SJCRH30 (cell line): ENCODE results near the gene SHOC1. TPM values are rescaled to one million over a fixed set of nuclear protein-coding genes. Genes with fewer than 3 reads are reported as not detected.
A peak's percentile ranks its signal among the peaks of the same experiment; 100 is the strongest.

Source experiments
- DNase-seq, 2 experiments: peaks; one replicate each; pipeline ENCODE4 v3.0.0-alpha.2; 2015 to 2020
- H3K27ac ChIP-seq: fragments of 250-450 bp; sonication (Bioruptor Pico); 2 replicates; pipeline ENCODE4 v1.5.1; 2020; ENCODE audit warnings: mild to moderate bottlenecking, moderate library complexity
- H3K27me3 ChIP-seq: fragments of 250-450 bp; sonication (Bioruptor Pico); 2 replicates; pipeline ENCODE4 v1.5.1; 2020; ENCODE audit warnings: mild to moderate bottlenecking, moderate library complexity
- H3K36me3 ChIP-seq: fragments of 250-450 bp; sonication (Bioruptor Pico); 2 replicates; pipeline ENCODE4 v1.5.1; 2020; ENCODE audit warnings: mild to moderate bottlenecking, moderate library complexity
- H3K4me1 ChIP-seq: fragments of 250-450 bp; sonication (Bioruptor Pico); 2 replicates; pipeline ENCODE4 v1.5.1; 2020; ENCODE audit warnings: mild to moderate bottlenecking, moderate library complexity
- H3K4me3 ChIP-seq: fragments of 250-450 bp; sonication (Bioruptor Pico); 2 replicates; pipeline ENCODE4 v1.5.1; 2020; ENCODE audit warnings: mild to moderate bottlenecking, moderate library complexity
- H3K9me3 ChIP-seq: fragments of 250-450 bp; sonication (Bioruptor Pico); replicated peaks from 2 replicates; pipeline ENCODE4 v1.5.1; 2020; ENCODE audit warnings: mild to moderate bottlenecking, moderate library complexity
- total RNA-seq: library from RNA; depleted of rRNA; stranded (reverse); fragments of >200 nt; shearing (Covaris generic); gene quantifications from 2 replicates; pipeline ENCODE4 v1.2.3, GENCODE V29; 2014; rRNA removed

Gene SHOC1
- total RNA-seq, 1 experiment from 2014 or later, result 0.85 TPM

GRCh38 chr9:111789881-111790280, 4.9 kb downstream of the SHOC1 start:
- H3K4me3 ChIP-seq, result no peak overlapping the region
- DNase-seq, result no peak
- H3K27ac ChIP-seq, result no peak overlapping the region
- peaks cover 10% of the 10 kb centered on the region for H3K4me1 ChIP-seq
- no peaks in the 10 kb centered on the region for H3K36me3 ChIP-seq
- H3K9me3 ChIP-seq, result peaks cover 10% of the 10 kb centered on the region; the same call in 1 of the 2 replicates
- H3K27me3 ChIP-seq, result no peaks in the 10 kb centered on the region

GRCh38 chr9:111783857-111784256, 10.9 kb downstream of the SHOC1 start:
- Histone ChIP-seq H3K4me3 (no peak overlapping the region), H3K36me3 (no peaks in the 10 kb centered on the region), H3K27ac (peak overlapping the region; percentile 45), H3K27me3 (no peaks in the 10 kb centered on the region), H3K4me1 (peaks cover 31% of the 10 kb centered on the region), H3K9me3 (peaks cover 10% of the 10 kb centered on the region; the same call in 1 of the 2 replicates)
- DNase-seq, result peak; percentile 79 to 85

DNA sequence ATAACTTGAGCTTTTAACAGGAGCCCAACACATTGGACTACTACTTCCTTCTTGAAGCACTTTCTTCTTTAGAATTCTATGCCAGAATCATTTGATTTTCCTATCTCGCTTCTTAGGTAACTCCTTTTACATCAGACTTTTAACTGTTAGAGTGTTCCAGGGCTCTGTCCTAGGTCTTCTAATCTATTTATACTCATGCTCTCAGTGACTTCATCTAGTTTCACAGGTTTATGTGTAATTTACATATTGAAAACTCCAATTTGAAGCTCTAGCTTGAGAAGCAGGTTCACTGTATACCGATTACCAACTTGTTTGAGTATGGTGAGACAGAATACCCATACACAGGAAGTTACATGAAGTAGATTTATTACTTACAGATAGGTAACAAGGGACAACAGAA, 11.3 kb downstream of the SHOC1 start:
- peaks cover 31% of the 10 kb centered on the region for H3K4me1 ChIP-seq
- H3K27ac ChIP-seq, result peak overlapping the region; percentile 45
- H3K36me3 ChIP-seq, result no peaks in the 10 kb centered on the region
- H3K9me3 ChIP-seq, result peaks cover 10% of the 10 kb centered on the region; the same call in 1 of the 2 replicates
- no peaks in the 10 kb centered on the region for H3K27me3 ChIP-seq
- no peak overlapping the region for H3K4me3 ChIP-seq
- DNase-seq, result no peak

- H3K27me3 ChIP-seq, result no peaks in the 10 kb centered on the region
- no peaks in the 10 kb centered on the region for H3K36me3 ChIP-seq
- H3K4me3 ChIP-seq, result no peak overlapping the region
- DNase-seq, result no peak
- peaks cover 7% of the 10 kb centered on the region; the same call in 1 of the 2 replicates for H3K9me3 ChIP-seq
- no peaks in the 10 kb centered on the region for H3K4me1 ChIP-seq
- no peak overlapping the region for H3K27ac ChIP-seq
These were observed 28.7 kb downstream of the SHOC1 start for GRCh38 chr9:111766066-111766465.

GRCh38 chr9:111762556-111762955, 32.2 kb downstream of the SHOC1 start:
- no peaks in the 10 kb centered on the region for H3K36me3 ChIP-seq
- H3K27ac ChIP-seq, result no peak overlapping the region
- H3K9me3 ChIP-seq, result peaks cover 7% of the 10 kb centered on the region; the same call in 1 of the 2 replicates
- no peak overlapping the region for H3K4me3 ChIP-seq
- H3K27me3 ChIP-seq, result no peaks in the 10 kb centered on the region
- no peak for DNase-seq
- H3K4me1 ChIP-seq, result peaks cover 3% of the 10 kb centered on the region; the same call in 1 of the 2 replicates

DNA sequence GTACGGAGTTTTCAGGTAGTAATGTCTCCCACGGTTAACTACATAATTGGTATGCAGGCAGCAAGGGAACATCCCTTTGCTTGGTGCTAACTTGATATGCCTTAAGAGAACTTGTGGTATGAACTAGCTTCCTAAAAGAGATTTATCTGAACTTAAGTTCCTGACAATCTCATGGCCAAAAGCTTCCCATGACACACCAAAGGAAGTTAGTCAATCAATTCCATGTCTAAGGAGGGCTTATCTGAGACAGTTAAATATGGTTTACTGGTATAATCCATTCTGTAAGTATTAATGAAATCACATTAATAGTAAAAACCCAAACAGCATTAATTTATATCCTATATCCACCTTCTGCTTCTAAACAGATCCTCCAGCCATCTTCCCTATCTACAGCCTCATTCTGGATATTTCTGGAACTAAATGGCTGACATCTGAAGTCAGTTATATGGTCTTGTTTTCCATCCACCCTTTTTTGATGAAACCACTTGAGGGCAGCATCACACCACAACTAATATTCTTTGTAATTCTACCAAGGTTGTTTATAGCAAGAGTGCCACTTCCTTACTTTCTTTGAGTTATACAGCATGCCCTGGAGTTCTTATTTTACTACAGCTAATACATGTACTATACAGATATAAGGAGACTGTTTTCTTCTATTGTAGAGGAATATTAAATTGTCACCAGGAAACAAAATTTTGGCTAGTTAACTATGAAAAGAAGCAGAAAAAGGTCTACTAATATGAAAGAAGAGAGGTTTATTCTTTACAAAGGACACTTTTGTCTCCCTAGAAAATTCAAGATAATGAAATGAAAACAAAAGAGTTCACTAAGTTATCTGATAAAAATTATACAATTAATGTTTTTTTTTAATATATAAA, 34.7 kb downstream of the SHOC1 start:
- Histone ChIP-seq H3K9me3 (no peaks in the 10 kb centered on the region), H3K4me3 (no peak overlapping the region), H3K27ac (peak overlapping the region; percentile 28; the same call in 1 of the 2 replicates), H3K4me1 (peaks cover 3% of the 10 kb centered on the region; the same call in 1 of the 2 replicates), H3K27me3 (no peaks in the 10 kb centered on the region), H3K36me3 (no peaks in the 10 kb centered on the region)
- peak; percentile 66 to 94 for DNase-seq

- peaks cover 14% of the 10 kb centered on the region for H3K9me3 ChIP-seq
- no peaks in the 10 kb centered on the region for H3K36me3 ChIP-seq
- H3K27me3 ChIP-seq, result no peaks in the 10 kb centered on the region
- H3K4me1 ChIP-seq, result no peaks in the 10 kb centered on the region
- no peak for DNase-seq
- no peak overlapping the region for H3K27ac ChIP-seq
- no peak overlapping the region for H3K4me3 ChIP-seq
These were observed 39.9 kb downstream of the SHOC1 start for GRCh38 chr9:111754800-111755199.

DNA sequence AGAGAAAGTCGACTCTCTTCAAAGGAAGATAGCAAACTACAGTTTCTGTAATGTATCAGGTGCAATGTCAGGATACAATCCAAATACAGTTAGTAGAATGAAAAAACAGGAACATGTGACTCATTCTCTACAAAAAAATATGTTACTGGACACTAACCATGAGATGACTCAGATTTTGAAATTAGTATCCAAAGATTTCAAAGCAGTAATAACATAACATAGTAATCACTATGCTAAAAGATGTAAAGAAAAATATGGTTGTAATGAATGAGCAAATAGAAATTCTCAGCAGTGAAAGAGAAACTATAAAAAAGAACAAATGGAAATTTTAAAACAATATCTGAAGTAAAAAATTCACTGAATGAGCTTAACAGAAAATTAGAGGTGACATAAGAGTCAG, 42.3 kb downstream of the SHOC1 start:
- Histone ChIP-seq H3K4me3 (no peak overlapping the region), H3K9me3 (peaks cover 16% of the 10 kb centered on the region), H3K36me3 (no peaks in the 10 kb centered on the region), H3K27ac (no peak overlapping the region), H3K4me1 (no peaks in the 10 kb centered on the region), H3K27me3 (no peaks in the 10 kb centered on the region)
- DNase-seq, result no peak

Other genes with a start within 250 kb of the SHOC1 start
- gene PTGR1, start 195.3 kb downstream of the SHOC1 start, total RNA-seq, result 92.3 and 93.5 TPM in 2 replicates
- gene DNAJC25, start 163.6 kb downstream of the SHOC1 start, total RNA-seq, result 14.2 and 15.1 TPM in 2 replicates
- gene GNG10, start 133.3 kb downstream of the SHOC1 start, total RNA-seq, result 188 and 190 TPM in 2 replicates
- 124 and 139 TPM in 2 replicates for gene UGCG, start 101.9 kb upstream of the SHOC1 start, total RNA-seq